GM12873 (cell line): ENCODE measurements around the gene CLEC2B.

Experiments used
- CTCF ChIP-seq: IDR thresholded peaks from 2 replicates; pipeline ENCODE4 v1.5.1; 2012; ENCODE audit warnings: low read depth, mild to moderate bottlenecking, moderate library complexity, low read length, control low read depth; ENCODE audit not compliant: insufficient read depth; ENCODE audit errors: missing control alignments

Gene CLEC2B

GRCh38 chr12:9881988-9882387 lies 12.8 kb upstream of the CLEC2B start:
- no peak for TF ChIP-seq CTCF

GRCh38 chr12:9881246-9881645 lies 12.1 kb upstream of the CLEC2B start, which contains the start of gene KLRF2:
Gene KLRF2, plus strand, starts transcription at chr12:9881489. Its CDS starts 107 bp downstream, at chr12:9881596.
- no peak for TF ChIP-seq CTCF

GRCh38 chr12:9880532-9881078 lies 11.5 kb upstream of the CLEC2B start:
- TF ChIP-seq CTCF: no peak

- no peak for TF ChIP-seq CTCF
Measured at GRCh38 chr12:9872742-9873141, 3.6 kb upstream of the CLEC2B start.

GRCh38 chr12:9872162-9872561 lies 3.0 kb upstream of the CLEC2B start:
- no peak for TF ChIP-seq CTCF

- no peak for TF ChIP-seq CTCF
Measured at GRCh38 chr12:9870286-9870866, 1.2 kb upstream of the CLEC2B start.

GRCh38 chr12:9868951-9869306 lies 225 bp downstream of the CLEC2B start:
- TF ChIP-seq CTCF: no peak
